A549 (cell line): ENCODE results near the gene SLC28A1.

ENCODE experiments used
- CHD4 ChIP-seq: fragments of 200-600 bp; sonication (generic); IDR thresholded peaks from 2 replicates; pipeline ENCODE4 v1.6.1; 2016; ENCODE audit warnings: antibody characterized with exemption, mild to moderate bottlenecking, borderline replicate concordance
- EP300 ChIP-seq, 2 experiments: fragments of >200 bp; sonication (Bioruptor Twin); formaldehyde crosslinking; IDR thresholded peaks; 2 replicates in 1 of 2; 3 replicates in 1 of 2; pipeline ENCODE4 v1.6.1; 2016 to 2017
- FOSL2 ChIP-seq, 2 experiments: fragments of 450-650 bp in 1 of 2; fragments of >200 bp in 1 of 2; sonication (Bioruptor Twin) in 1 of 2; formaldehyde crosslinking; IDR thresholded peaks; 2 replicates each; pipeline versions ENCODE4 v1.5.0 to v1.6.1; 2016 to 2020; ENCODE audit warnings: mild to moderate bottlenecking in 1 of 2, moderate library complexity in 1 of 2
- HDAC2 ChIP-seq: fragments of 200-600 bp; sonication (generic); IDR thresholded peaks from 2 replicates; pipeline ENCODE4 v1.6.1; 2016
- HMGXB4 ChIP-seq: fragments of 250-450 bp; sonication (Bioruptor Pico); IDR thresholded peaks from 2 replicates; pipeline ENCODE4 v1.5.0; 2021; ENCODE audit warnings: mild to moderate bottlenecking, moderate library complexity, borderline replicate concordance
- KDM1A ChIP-seq: fragments of 200-600 bp; sonication (generic); IDR thresholded peaks from 2 replicates; pipeline ENCODE4 v1.6.1; 2016; ENCODE audit warnings: low read depth, mild to moderate bottlenecking
- KDM5A ChIP-seq: fragments of 200-600 bp; sonication (generic); IDR thresholded peaks from 2 replicates; pipeline ENCODE4 v1.6.1; 2016; ENCODE audit warnings: antibody characterized with exemption, mild to moderate bottlenecking
- MAX ChIP-seq: IDR thresholded peaks from 2 replicates; pipeline ENCODE4 v1.6.1; 2012
- NR3C1 ChIP-seq: fragments of >200 bp; sonication (Bioruptor Twin); formaldehyde crosslinking; IDR thresholded peaks from 3 replicates; pipeline ENCODE4 v1.6.1; 2017
- RCOR1 ChIP-seq: fragments of 150-350 bp; IDR thresholded peaks from 2 replicates; pipeline ENCODE4 v1.6.1; 2014; ENCODE audit warnings: antibody characterized with exemption, low read length, low read depth
- REST ChIP-seq: fragments of 200-600 bp; sonication (generic); IDR thresholded peaks from 2 replicates; pipeline ENCODE4 v1.6.1; 2016; ENCODE audit warnings: antibody characterized with exemption, mild to moderate bottlenecking, moderate library complexity
- SREBF2 ChIP-seq: fragments of 450-650 bp; IDR thresholded peaks from 2 replicates; pipeline ENCODE4 v1.6.1; 2014; ENCODE audit warnings: mild to moderate bottlenecking, moderate library complexity
- TF ChIP-seq, protein P1 (sequence below): fragments of >200 bp; sonication (Bioruptor Twin); formaldehyde crosslinking; IDR thresholded peaks from 3 replicates; pipeline ENCODE4 v1.5.1; 2016

DNA sequence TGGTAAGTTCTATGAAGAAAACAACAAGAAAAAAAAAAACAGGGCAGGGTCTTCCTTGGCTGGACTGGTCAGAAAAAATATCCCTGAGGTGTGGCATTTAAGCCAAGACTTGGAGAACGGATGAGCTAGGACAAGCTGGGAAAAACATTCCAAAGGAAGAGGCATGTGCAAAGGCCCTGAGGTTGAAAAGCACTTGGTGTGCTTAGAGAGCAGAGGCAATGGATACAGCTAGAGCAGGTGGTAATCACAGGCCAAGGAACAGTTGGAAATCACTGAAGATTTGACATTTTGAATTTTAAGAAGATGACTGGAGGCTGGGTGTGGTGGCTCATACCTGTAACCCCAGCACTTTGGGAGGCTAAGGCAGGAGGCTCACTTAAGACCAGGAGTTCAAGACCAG lies 54.3 kb downstream of the SLC28A1 start:
- TF ChIP-seq, protein P1, sequence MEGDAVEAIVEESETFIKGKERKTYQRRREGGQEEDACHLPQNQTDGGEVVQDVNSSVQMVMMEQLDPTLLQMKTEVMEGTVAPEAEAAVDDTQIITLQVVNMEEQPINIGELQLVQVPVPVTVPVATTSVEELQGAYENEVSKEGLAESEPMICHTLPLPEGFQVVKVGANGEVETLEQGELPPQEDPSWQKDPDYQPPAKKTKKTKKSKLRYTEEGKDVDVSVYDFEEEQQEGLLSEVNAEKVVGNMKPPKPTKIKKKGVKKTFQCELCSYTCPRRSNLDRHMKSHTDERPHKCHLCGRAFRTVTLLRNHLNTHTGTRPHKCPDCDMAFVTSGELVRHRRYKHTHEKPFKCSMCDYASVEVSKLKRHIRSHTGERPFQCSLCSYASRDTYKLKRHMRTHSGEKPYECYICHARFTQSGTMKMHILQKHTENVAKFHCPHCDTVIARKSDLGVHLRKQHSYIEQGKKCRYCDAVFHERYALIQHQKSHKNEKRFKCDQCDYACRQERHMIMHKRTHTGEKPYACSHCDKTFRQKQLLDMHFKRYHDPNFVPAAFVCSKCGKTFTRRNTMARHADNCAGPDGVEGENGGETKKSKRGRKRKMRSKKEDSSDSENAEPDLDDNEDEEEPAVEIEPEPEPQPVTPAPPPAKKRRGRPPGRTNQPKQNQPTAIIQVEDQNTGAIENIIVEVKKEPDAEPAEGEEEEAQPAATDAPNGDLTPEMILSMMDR = no peak
- TF ChIP-seq RCOR1 (no peak), KDM5A (no peak), MAX (no peak), SREBF2 (no peak), EP300 (IDR thresholded peaks at IDR 0.05) (no peak), KDM1A (no peak), NR3C1 (no peak), HMGXB4 (CRISPR knock-in tag) (no peak), FOSL2 (IDR thresholded peaks at IDR 0.05) (no peak), FOSL2 (CRISPR knock-in tag; IDR thresholded peaks at IDR 0.05) (no peak), HDAC2 (no peak), CHD4 (no peak), REST (no peak)
